ENCODE data around the gene RAB5IF.

DNA sequence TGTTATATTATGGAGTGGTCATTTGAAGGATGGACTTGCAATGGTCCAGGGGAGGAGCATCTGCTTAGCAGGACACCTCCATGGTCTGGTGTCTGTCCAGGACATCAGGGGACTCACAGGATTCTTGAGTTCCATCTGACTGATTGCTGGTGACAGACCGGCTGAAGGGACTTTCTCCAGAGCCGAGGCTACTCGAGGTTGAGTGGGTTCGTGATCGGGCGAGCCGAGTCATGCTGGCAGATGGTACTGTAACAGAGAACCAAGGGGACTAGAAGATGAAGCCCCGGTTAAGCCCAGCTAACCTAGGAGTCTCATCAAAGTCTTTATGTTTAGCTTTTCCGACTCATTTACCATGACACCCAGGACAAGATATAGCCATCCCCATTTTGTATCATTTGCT is 47.9 kb downstream of the RAB5IF start:
- no peak for TF ChIP-seq POLR2AphosphoS5 (IDR thresholded peaks at IDR 0.05; ENCODE audit: low read depth, low read length)
- no peak for TF ChIP-seq POLR2A (IDR thresholded peaks at IDR 0.05; ENCODE audit: low read depth, low read length)
- TF ChIP-seq TAF1 (IDR thresholded peaks at IDR 0.05; ENCODE audit: borderline replicate concordance, low read depth, low read length) = no peak

Data from GM12892 (cell line).